Panc1 (cell line): ENCODE results near the gene LYSET.
"Not testable (repeated sequence)": the region's sequence is repeated elsewhere in the genome, so short reads cannot be mapped to it uniquely, and the experiment has no call there.

Experiments used
- CTCF ChIP-seq: fragments of 450-650 bp; IDR thresholded peaks from 2 replicates; pipeline ENCODE4 v1.5.1; 2017; ENCODE audit warnings: mild to moderate bottlenecking
- POLR2AphosphoS5 ChIP-seq: IDR thresholded peaks from 2 replicates; pipeline ENCODE4 v1.6.1; 2012; ENCODE audit warnings: mild to moderate bottlenecking, low read depth, low read length, moderate library complexity
- REST ChIP-seq, 2 experiments: IDR thresholded peaks; 2 replicates each; pipeline ENCODE4 v1.6.1; 2011 to 2012; ENCODE audit warnings: low read depth in 2 of 2, control low read depth in 1 of 2, low read length in 1 of 2, mild to moderate bottlenecking in 1 of 2, moderate library complexity in 1 of 2; ENCODE audit not compliant: insufficient read depth in 1 of 2
- TCF7L2 ChIP-seq: IDR thresholded peaks from 2 replicates; pipeline ENCODE4 v1.6.1; 2011; ENCODE audit warnings: mild to moderate bottlenecking, low read depth, low read length, inconsistent platforms

- not testable (repeated sequence) for TF ChIP-seq CTCF; REST (IDR thresholded peaks at IDR 0.05; ENCODE audit: insufficient read depth in 1 of 2, low read depth in 2 of 2, low read length in 1 of 2); TCF7L2; POLR2AphosphoS5
Measured at GRCh38 chr14:93169619-93170018, 15.5 kb upstream of the LYSET start.
